ENCODE data around the gene LAMA5.

LAMA5 gene

GRCh38 chr20:62403331-62403730 is 36.2 kb upstream of the LAMA5 start:
- DNase-seq (ENCODE audit: low read depth), result no peak
- in situ Hi-C loops (cut with HindIII; ENCODE audit: low sequenced_read_pairs), result no loop called here
- no peak for TF ChIP-seq CTCF (IDR thresholded peaks at IDR 0.05; ENCODE audit: low read depth, low read length, missing control alignments)
- H3K4me3 ChIP-seq (ENCODE audit: low read depth, low read length), result no peak overlapping the region

- DNase-seq (ENCODE audit: low read depth), result no peak
- no peak overlapping the region for H3K4me3 ChIP-seq (ENCODE audit: low read depth, low read length)
- in situ Hi-C loops (cut with HindIII; ENCODE audit: low sequenced_read_pairs), result no loop called here
- no peak for TF ChIP-seq CTCF (IDR thresholded peaks at IDR 0.05; ENCODE audit: low read depth, low read length, missing control alignments)
Measured at GRCh38 chr20:62402456-62403150, 35.5 kb upstream of the LAMA5 start.

- TF ChIP-seq CTCF (IDR thresholded peaks at IDR 0.05; ENCODE audit: low read depth, low read length, missing control alignments), result no peak
- no peak for DNase-seq (ENCODE audit: low read depth)
- no peak overlapping the region for H3K4me3 ChIP-seq (ENCODE audit: low read depth, low read length)
- in situ Hi-C loops (cut with HindIII; ENCODE audit: low sequenced_read_pairs), result no loop called here
Measured at GRCh38 chr20:62401331-62401779, 34.2 kb upstream of the LAMA5 start.

GRCh38 chr20:62400541-62400940 is 33.4 kb upstream of the LAMA5 start:
- in situ Hi-C loops (cut with HindIII; ENCODE audit: low sequenced_read_pairs), result no loop called here
- no peak for TF ChIP-seq CTCF (IDR thresholded peaks at IDR 0.05; ENCODE audit: low read depth, low read length, missing control alignments)
- no peak overlapping the region for H3K4me3 ChIP-seq (ENCODE audit: low read depth, low read length)
- DNase-seq (ENCODE audit: low read depth), result no peak

- no peak for DNase-seq (ENCODE audit: low read depth)
- TF ChIP-seq CTCF (IDR thresholded peaks at IDR 0.05; ENCODE audit: low read depth, low read length, missing control alignments), result no peak
- in situ Hi-C loops (cut with HindIII; ENCODE audit: low sequenced_read_pairs), result no loop called here
Measured at GRCh38 chr20:62400021-62400420, 32.9 kb upstream of the LAMA5 start.

GRCh38 chr20:62398120-62398821 is 31.2 kb upstream of the LAMA5 start:
- no peak for TF ChIP-seq CTCF (IDR thresholded peaks at IDR 0.05; ENCODE audit: low read depth, low read length, missing control alignments)
- in situ Hi-C loops (cut with HindIII; ENCODE audit: low sequenced_read_pairs), result loop anchor here (25.0 kb wide), 1 partner anchor 111 kb away; no protein-coding TSS in a partner anchor
- no peak overlapping the region for H3K4me3 ChIP-seq (ENCODE audit: low read depth, low read length)
- no peak for DNase-seq (ENCODE audit: low read depth)

More at GRCh38 chr20:62400021-62400420, 32.9 kb upstream of the LAMA5 start:
- H3K4me3 ChIP-seq (ENCODE audit: low read depth, low read length), result no peak overlapping the region

Measured in astrocyte of the cerebellum (primary cell).